ENCODE results near the gene BCAS3.

BCAS3 gene

DNA sequence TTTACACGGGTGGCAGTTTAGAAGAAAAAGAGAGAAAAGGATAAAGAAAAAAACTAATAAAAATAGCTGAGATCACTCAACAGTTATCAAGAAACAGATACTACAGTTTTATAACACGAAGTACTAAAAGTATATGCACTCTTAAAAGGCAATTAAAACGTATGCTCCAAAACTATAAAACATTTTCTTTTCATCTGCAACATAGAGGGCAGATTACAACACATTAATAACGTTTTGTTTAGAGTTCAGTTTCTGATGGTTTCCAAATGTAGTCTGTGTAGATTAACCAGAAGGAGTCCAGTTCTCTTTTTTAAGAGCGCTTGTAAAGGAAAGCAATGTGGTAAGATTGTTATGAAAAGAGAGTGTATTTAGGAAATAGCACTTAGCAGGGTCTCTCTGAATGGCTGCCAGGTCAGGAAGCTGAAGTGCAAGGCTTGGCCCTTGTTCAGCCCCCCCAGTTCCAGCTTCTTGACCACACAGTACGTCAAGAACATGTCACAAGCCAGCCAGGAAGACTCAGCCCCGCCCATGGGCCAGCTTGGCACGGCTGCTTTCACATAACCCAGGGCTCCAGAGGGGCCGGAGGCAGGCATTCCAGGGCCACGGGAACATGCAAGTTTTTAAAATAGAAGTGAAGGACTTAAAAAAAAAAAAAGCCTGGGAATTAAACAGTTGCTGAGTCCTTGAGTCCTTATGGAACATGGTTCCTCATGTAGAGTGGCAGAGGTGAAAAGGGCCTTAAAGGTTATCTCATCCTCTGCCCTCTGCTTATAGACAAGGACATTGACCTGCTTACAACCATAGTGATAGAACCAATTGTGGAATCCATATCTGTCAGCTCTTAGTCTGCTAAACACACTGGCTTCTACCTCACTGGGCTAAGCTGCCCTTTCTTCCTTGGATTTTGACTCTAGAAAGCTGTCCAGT lies 574.6 kb downstream of the BCAS3 start:
- peak; percentile 44 to 46 for DNase-seq (ENCODE audit: low read depth in 2 of 2)

GRCh38 chr17:61253362-61253761 lies 575.7 kb downstream of the BCAS3 start:
- no peak for DNase-seq (ENCODE audit: low read depth in 2 of 2)

DNA sequence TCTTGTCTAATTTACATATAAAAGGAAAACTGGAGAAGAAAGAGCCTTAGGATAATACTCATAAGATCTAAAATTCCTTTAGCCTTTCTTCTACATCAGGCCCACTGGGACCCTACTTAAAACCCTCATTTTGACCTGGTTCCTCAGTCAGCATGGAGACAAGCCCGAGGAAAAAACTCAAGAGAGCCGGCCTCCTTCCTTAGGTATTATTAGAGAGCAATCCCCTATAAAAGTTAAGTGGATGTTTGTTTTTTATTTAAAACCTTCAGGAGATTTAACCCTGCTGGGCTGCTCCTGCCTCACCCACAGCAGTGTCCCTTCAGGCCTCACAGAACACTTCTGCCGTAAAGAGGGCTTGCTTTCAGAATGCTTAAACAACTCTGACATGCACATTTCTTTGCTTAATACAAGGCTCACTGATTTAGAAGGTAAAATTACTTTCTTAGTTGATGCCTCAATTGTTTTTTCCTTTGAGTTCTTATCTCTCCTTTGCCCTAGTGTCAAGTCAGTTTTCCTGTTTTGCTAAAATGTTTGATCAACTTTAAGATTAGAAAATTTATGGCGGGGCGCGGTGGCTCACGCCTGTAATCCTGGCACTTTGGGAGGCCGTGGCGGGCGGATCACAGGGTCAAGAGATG lies 576.4 kb downstream of the BCAS3 start:
- DNase-seq (ENCODE audit: low read depth in 2 of 2) = no peak

GRCh38 chr17:61254904-61255303 lies 577.3 kb downstream of the BCAS3 start:
- DNase-seq (ENCODE audit: low read depth in 2 of 2) = no peak

GRCh38 chr17:61255647-61256046 lies 578.0 kb downstream of the BCAS3 start:
- DNase-seq (ENCODE audit: low read depth in 2 of 2) = no peak

GRCh38 chr17:61259360-61259759 lies 581.7 kb downstream of the BCAS3 start:
- no peak for DNase-seq (ENCODE audit: low read depth in 2 of 2)

GRCh38 chr17:61260071-61260797 lies 582.6 kb downstream of the BCAS3 start:
- DNase-seq (ENCODE audit: low read depth in 2 of 2) = no peak

DNA sequence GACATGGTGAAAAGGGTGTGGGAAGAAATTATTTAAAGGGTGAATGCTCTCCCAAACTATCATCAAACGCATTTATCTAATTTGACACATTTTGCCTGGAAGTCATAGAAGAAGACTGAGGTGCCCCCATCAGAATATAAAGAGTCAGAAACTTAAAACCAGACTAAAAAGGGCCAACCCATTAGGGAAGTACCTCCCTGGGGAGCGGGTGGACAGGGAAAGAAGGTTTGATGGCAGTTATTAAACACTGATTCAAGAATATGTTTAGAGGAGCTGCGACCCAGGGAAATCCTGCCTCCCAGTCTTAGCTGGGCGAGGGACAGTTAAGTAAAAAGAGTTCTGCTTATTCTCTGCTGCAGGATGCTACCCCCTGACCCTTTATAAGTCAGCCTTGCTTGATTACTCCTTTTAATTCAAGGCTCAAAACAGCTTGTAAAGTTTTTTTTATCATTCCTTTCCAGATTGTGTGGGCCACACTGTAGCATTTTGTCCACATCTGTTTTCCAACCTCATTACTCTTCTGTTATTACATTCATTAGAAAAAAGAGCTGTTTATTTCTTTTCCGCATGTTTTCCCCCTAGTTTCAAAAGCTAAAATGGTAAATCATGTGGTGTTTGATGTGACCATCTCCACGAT lies 583.5 kb downstream of the BCAS3 start:
- no peak for DNase-seq (ENCODE audit: low read depth in 2 of 2)

- no peak for DNase-seq (ENCODE audit: low read depth in 2 of 2)
Observed at GRCh38 chr17:61265397-61265796, 587.7 kb downstream of the BCAS3 start.

DNA sequence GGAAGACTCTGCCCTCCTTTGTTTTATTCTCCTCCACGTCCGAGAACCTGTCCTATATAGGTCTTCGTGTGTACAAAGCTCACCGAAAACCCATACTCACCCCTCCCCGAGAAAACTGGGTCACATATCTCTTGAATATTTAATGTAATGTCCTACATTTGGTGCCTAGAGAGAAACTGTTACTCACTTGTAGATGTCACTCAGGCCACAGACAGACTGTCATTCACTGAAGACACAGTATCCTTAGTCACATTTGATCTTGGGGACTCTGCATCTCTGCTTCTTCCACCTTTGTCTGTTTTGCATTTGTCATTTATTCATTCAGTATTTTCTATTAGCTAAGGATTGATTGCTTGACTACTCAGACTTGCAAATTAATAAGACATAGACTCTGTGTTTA lies 590.2 kb downstream of the BCAS3 start:
- no peak for DNase-seq (ENCODE audit: low read depth in 2 of 2)

- DNase-seq (ENCODE audit: low read depth in 2 of 2) = no peak
Observed at GRCh38 chr17:61275395-61275794, 597.7 kb downstream of the BCAS3 start.

DNA sequence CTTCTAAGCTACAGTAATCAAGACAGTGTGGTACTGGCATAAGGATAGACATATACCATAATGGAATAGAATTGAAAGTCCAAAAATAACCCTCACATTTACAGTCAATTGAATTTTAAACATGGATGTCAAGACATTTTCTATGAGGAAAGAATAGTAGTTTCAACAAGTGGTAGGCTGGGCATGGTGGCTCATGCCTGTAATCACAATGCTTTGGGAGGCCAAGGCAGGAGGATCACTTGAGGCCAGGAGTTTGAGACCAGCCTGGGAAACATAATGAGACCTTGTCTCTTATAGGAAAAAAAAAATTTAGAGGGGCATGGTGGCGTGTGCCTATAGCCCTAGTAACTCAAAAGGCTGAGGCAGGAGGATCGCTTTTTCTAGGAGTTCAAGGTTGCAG lies 599.2 kb downstream of the BCAS3 start:
- DNase-seq (ENCODE audit: low read depth in 2 of 2) = no peak

GRCh38 chr17:61279476-61280145 lies 602.0 kb downstream of the BCAS3 start:
- no peak for DNase-seq (ENCODE audit: low read depth in 2 of 2)

- DNase-seq (ENCODE audit: low read depth in 2 of 2) = no peak
Observed at GRCh38 chr17:61280338-61280737, 602.7 kb downstream of the BCAS3 start.

GRCh38 chr17:61280851-61281250 lies 603.2 kb downstream of the BCAS3 start:
- DNase-seq (ENCODE audit: low read depth in 2 of 2) = no peak

DNA sequence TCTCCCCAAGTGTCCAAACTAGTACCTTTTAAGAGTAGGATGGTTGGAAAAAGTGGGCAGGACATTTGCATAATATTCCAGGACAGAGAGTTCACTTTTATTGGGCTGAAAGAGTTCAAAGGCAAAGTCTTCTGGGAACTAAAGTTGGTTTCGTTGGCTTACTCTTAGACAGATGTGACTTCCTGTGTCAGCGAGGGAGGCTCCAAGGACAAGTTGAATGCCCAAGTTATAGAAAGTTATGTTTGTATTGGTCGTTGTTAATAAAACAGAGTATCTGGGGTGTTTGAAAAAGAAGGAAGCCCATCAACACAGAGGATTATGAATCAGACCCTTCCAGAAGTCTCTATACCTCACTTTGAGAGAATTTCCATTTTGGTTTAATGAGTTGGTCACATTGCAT lies 604.7 kb downstream of the BCAS3 start:
- no peak for DNase-seq (ENCODE audit: low read depth in 2 of 2)

GRCh38 chr17:61283043-61283442 lies 605.4 kb downstream of the BCAS3 start:
- no peak for DNase-seq (ENCODE audit: low read depth in 2 of 2)

GRCh38 chr17:61284174-61284573 lies 606.5 kb downstream of the BCAS3 start:
- DNase-seq (ENCODE audit: low read depth in 2 of 2) = peak; percentile 50 to 55

GRCh38 chr17:61284746-61285145 lies 607.1 kb downstream of the BCAS3 start:
- DNase-seq (ENCODE audit: low read depth in 2 of 2) = no peak

DNA sequence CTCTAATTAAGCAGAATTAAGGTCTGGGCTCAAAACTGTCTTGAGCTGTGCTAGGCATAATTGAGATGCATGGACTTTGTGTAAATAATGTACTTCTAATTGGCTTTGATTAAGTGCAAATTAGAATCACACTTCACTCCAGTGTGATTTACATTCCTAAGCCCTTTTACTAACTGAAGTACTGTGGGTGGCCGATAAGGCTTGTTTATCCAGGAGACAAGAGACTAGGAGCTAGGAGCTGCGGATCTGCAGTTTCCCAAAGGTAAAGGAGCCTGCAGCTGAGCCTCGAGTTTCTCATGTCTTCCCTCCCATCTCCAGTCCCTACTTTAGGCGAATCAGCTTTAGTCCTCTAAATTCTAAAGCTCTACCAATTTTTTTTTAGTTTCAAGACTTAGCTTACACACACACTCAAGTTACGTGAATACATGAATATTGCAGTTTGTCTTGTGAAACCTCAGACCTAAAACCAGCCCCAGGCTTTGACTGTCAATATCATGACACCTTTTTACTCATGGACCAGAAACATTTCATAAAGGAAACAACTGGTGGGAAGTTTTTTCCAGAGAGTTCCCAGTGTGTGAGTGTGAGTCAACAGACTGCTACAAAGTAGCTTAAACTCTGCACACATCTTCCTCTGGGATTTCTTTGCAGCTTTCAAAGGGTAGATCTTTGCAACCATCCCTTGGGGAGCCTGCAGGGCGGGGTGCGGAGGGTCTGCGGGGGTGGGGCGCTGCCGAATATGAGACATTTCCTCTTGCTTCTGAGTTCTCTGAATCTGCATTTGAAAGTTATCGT lies 608.1 kb downstream of the BCAS3 start:
- DNase-seq (ENCODE audit: low read depth in 2 of 2) = peak; percentile 53 to 68

DNA sequence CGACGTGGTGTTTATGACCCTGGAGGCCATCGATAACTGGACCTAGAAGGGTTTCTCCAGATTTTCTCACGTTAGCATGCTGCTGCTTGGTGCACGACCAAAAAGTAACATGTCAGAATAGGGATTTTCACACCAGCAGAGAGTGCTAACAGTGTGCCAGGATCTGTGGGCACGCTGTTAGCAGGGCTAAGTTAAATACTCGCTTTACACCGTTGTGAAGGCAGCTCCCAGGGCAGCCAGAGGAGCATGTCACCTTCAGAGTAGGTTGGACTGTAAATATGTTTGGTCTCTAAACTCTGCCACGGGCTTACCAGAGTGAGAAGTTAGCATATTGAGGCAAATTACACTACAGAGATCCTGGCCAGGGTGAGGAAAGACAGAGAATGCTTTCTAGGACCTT lies 608.8 kb downstream of the BCAS3 start:
- DNase-seq (ENCODE audit: low read depth in 2 of 2) = no peak
